ENCODE results near the gene DCAF4. TPM values are rescaled to one million over a fixed set of nuclear protein-coding genes. Genes with fewer than 3 reads are reported as not detected.

Gene DCAF4
- total RNA-seq, 2 donors from 2014 or later, result 8.9 to 29.6 TPM

- DNase-seq (ENCODE audit: low spot score), result no peak
- no peak for TF ChIP-seq CTCF (IDR thresholded peaks at IDR 0.05)
- TF ChIP-seq POLR2AphosphoS5 (IDR thresholded peaks at IDR 0.05), result no peak
- no peak for TF ChIP-seq POLR2A (IDR thresholded peaks at IDR 0.05)
- no peak overlapping the region for H3K27ac ChIP-seq
- H3K9me3 ChIP-seq, result no peaks in the 10 kb centered on the region
- intact Hi-C loops (cut with DNase I), result no loop called here
- H3K27me3 ChIP-seq (replicated peaks; ENCODE audit: insufficient read depth), result peaks cover 11% of the 10 kb centered on the region
- peaks cover 4% of the 10 kb centered on the region for H3K4me1 ChIP-seq (replicated peaks)
- WGBS, result 74% methylated on average over 2 of the region's 2 CpGs
- no peak overlapping the region for H3K4me3 ChIP-seq
- H3K36me3 ChIP-seq, result no peaks in the 10 kb centered on the region
Measured at GRCh38 chr14:72888636-72889201, 37.5 kb upstream of the DCAF4 start.

DNA sequence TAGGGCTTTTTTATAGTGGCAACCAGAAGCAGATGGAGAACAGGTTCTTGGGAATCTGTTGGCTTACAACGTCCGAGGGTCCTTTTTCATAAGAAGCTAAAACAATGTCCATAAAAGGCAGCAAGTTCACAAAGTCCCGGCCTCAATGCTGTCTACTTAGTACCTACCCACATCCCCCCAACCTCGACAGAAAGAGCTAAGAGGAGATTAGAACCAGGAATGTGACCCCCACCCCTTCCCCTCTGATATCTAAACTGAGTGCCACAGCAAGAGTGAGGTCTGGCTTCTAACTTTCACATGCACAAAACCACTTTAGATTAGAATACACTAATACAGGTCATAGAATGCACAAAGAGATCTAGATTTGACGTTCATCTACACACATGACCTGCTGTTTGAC lies 36.9 kb upstream of the DCAF4 start:
- H3K9me3 ChIP-seq, result no peaks in the 10 kb centered on the region
- H3K36me3 ChIP-seq, result no peaks in the 10 kb centered on the region
- H3K27me3 ChIP-seq (replicated peaks; ENCODE audit: insufficient read depth), result peaks cover 11% of the 10 kb centered on the region
- 67% methylated on average over 5 of the region's 5 CpGs for WGBS
- H3K4me1 ChIP-seq (replicated peaks), result peaks cover 4% of the 10 kb centered on the region
- no peak overlapping the region for H3K27ac ChIP-seq
- intact Hi-C loops (cut with DNase I), result no loop called here
- no peak overlapping the region for H3K4me3 ChIP-seq
- TF ChIP-seq CTCF (IDR thresholded peaks at IDR 0.05) (no peak), POLR2AphosphoS5 (IDR thresholded peaks at IDR 0.05) (no peak), POLR2A (IDR thresholded peaks at IDR 0.05) (no peak)
- DNase-seq (ENCODE audit: low spot score), result no peak

GRCh38 chr14:72891666-72892102 lies 34.6 kb upstream of the DCAF4 start:
- H3K27me3 ChIP-seq (replicated peaks; ENCODE audit: insufficient read depth), result peaks cover 11% of the 10 kb centered on the region
- no peak for TF ChIP-seq CTCF (IDR thresholded peaks at IDR 0.05)
- no peak for TF ChIP-seq POLR2A (IDR thresholded peaks at IDR 0.05)
- TF ChIP-seq POLR2AphosphoS5 (IDR thresholded peaks at IDR 0.05), result no peak

DNA sequence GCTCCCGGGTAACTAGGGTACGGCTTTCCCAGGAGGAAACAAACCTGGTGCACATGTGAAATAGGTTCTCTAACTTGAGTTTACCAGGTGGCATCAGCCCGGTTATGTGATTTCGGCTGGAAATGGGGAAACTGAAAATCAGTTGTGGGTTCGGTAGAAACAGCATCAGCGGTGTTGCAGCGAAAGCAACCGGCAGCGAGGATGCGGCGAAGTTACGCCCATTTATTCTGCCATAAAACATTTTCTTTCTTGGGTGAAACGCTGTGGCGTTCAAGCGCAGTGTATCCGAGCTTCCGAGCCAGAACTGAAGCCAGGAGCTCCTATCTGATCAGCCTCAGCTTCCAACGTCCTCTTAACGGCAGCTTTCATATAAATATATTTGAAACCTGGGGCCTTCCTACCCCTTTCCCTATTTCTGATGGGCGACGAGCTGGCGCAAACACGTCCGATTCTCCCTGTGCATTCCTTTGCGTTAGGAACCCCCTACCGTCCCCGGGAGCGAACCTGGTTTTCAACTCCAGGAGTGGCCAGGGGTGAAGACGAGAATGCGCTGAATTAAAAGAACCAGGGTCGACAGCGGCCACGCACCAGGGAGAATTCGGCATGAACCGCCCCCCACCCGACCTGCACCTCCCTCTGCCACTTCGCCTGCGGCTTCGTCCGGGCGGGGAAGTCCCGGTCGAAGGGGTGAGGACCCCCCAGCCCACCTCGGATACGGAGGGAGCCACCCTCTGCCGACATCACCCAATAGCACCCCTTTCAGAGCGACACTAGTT lies 34.0 kb upstream of the DCAF4 start:
- Histone ChIP-seq H3K4me3 (peak overlapping the region; percentile 39 to 57), H3K27ac (no peak overlapping the region), H3K27me3 (replicated peaks; ENCODE audit: insufficient read depth) (peaks cover 11% of the 10 kb centered on the region), H3K9me3 (no peaks in the 10 kb centered on the region), H3K4me1 (replicated peaks) (peaks cover 13% of the 10 kb centered on the region), H3K36me3 (no peaks in the 10 kb centered on the region)
- TF ChIP-seq CTCF (IDR thresholded peaks at IDR 0.05), result no peak
- no peak for TF ChIP-seq POLR2A (IDR thresholded peaks at IDR 0.05)
- TF ChIP-seq POLR2AphosphoS5 (IDR thresholded peaks at IDR 0.05), result no peak
- under 1% methylated on average over 43 of the region's 47 CpGs for WGBS
- intact Hi-C loops (cut with DNase I), result no loop called here
- DNase-seq (ENCODE audit: low spot score), result no peak

More at GRCh38 chr14:72891666-72892102, 34.6 kb upstream of the DCAF4 start:
- Histone ChIP-seq H3K4me1 (replicated peaks) (peaks cover 13% of the 10 kb centered on the region), H3K27ac (no peak overlapping the region), H3K9me3 (no peaks in the 10 kb centered on the region), H3K4me3 (peak overlapping the region; percentile 39 to 57), H3K36me3 (no peaks in the 10 kb centered on the region)
- no peak for DNase-seq (ENCODE audit: low spot score)
- WGBS, result 3% methylated on average over 14 of the region's 14 CpGs
- intact Hi-C loops (cut with DNase I), result no loop called here
